ENCODE data around the gene CC2D1A. TPM values are rescaled to one million over a fixed set of nuclear protein-coding genes. Genes with fewer than 3 reads are reported as not detected.

CC2D1A gene
- total RNA-seq, 1 donor from 2014 or later: 20.1 TPM

GRCh38 chr19:13888281-13888680 is 17.7 kb upstream of the CC2D1A start:
- Histone ChIP-seq H3K27ac (replicated peaks) (no peak overlapping the region), H3K4me1 (peaks cover 6% of the 10 kb centered on the region), H3K36me3 (no peaks in the 10 kb centered on the region), H3K9me3 (replicated peaks) (no peaks in the 10 kb centered on the region), H3K4me3 (no peak overlapping the region), H3K27me3 (ENCODE audit: low read depth) (no peaks in the 10 kb centered on the region)
- no peak for DNase-seq
- intact Hi-C loops (cut with micrococcal nuclease): no loop called here
- TF ChIP-seq CTCF (IDR thresholded peaks at IDR 0.05; ENCODE audit: borderline replicate concordance): no peak

- DNase-seq: no peak
- no peak overlapping the region for H3K27ac ChIP-seq (replicated peaks)
- H3K4me3 ChIP-seq: no peak overlapping the region
- peaks cover 2% of the 10 kb centered on the region for H3K4me1 ChIP-seq
- intact Hi-C loops (cut with micrococcal nuclease): no loop called here
- H3K27me3 ChIP-seq (ENCODE audit: low read depth): no peaks in the 10 kb centered on the region
- TF ChIP-seq CTCF (IDR thresholded peaks at IDR 0.05; ENCODE audit: borderline replicate concordance): no peak
- no peaks in the 10 kb centered on the region for H3K36me3 ChIP-seq
- H3K9me3 ChIP-seq (replicated peaks): no peaks in the 10 kb centered on the region
Measured at GRCh38 chr19:13890136-13890535, 15.9 kb upstream of the CC2D1A start.

GRCh38 chr19:13892870-13893269 is 13.1 kb upstream of the CC2D1A start:
- Histone ChIP-seq H3K4me1 (no peaks in the 10 kb centered on the region), H3K27ac (replicated peaks) (no peak overlapping the region), H3K36me3 (no peaks in the 10 kb centered on the region), H3K27me3 (ENCODE audit: low read depth) (no peaks in the 10 kb centered on the region), H3K4me3 (no peak overlapping the region), H3K9me3 (replicated peaks) (no peaks in the 10 kb centered on the region)
- no peak for TF ChIP-seq CTCF (IDR thresholded peaks at IDR 0.05; ENCODE audit: borderline replicate concordance)
- intact Hi-C loops (cut with micrococcal nuclease): no loop called here
- no peak for DNase-seq

GRCh38 chr19:13894552-13894951 is 11.4 kb upstream of the CC2D1A start:
- TF ChIP-seq CTCF (IDR thresholded peaks at IDR 0.05; ENCODE audit: borderline replicate concordance): no peak
- no peak for DNase-seq
- no peak overlapping the region for H3K27ac ChIP-seq (replicated peaks)
- no peak overlapping the region for H3K4me3 ChIP-seq
- H3K27me3 ChIP-seq (ENCODE audit: low read depth): no peaks in the 10 kb centered on the region
- no peaks in the 10 kb centered on the region for H3K4me1 ChIP-seq
- no peaks in the 10 kb centered on the region for H3K9me3 ChIP-seq (replicated peaks)
- intact Hi-C loops (cut with micrococcal nuclease): no loop called here
- H3K36me3 ChIP-seq: no peaks in the 10 kb centered on the region

GRCh38 chr19:13896227-13896626 is 9.8 kb upstream of the CC2D1A start:
- Histone ChIP-seq H3K27me3 (ENCODE audit: low read depth) (no peaks in the 10 kb centered on the region), H3K36me3 (no peaks in the 10 kb centered on the region), H3K4me3 (no peak overlapping the region), H3K4me1 (no peaks in the 10 kb centered on the region), H3K9me3 (replicated peaks) (no peaks in the 10 kb centered on the region), H3K27ac (replicated peaks) (no peak overlapping the region)
- intact Hi-C loops (cut with micrococcal nuclease): no loop called here
- TF ChIP-seq CTCF (IDR thresholded peaks at IDR 0.05; ENCODE audit: borderline replicate concordance): no peak
- DNase-seq: no peak

- no peaks in the 10 kb centered on the region for H3K9me3 ChIP-seq (replicated peaks)
- intact Hi-C loops (cut with micrococcal nuclease): no loop called here
- H3K4me3 ChIP-seq: no peak overlapping the region
- H3K4me1 ChIP-seq: no peaks in the 10 kb centered on the region
- no peaks in the 10 kb centered on the region for H3K36me3 ChIP-seq
- H3K27ac ChIP-seq (replicated peaks): no peak overlapping the region
- TF ChIP-seq CTCF (IDR thresholded peaks at IDR 0.05; ENCODE audit: borderline replicate concordance): no peak
- H3K27me3 ChIP-seq (ENCODE audit: low read depth): no peaks in the 10 kb centered on the region
- no peak for DNase-seq
Measured at GRCh38 chr19:13899393-13899792, 6.6 kb upstream of the CC2D1A start.

Data from left ventricle myocardium inferior (tissue), 1 donor.